ENCODE data around the gene PARD3. TPM values are rescaled to one million over a fixed set of nuclear protein-coding genes. Genes with fewer than 3 reads are reported as not detected.

Gene PARD3
- total and polyA plus RNA-seq, 2 donors (not counting 3 experiments of a cell fraction or from before 2014, with no cell fraction given): 7.3 to 24.1 TPM

GRCh38 chr10:34474555-34475273 lies 340.4 kb downstream of the PARD3 start:
- dilution Hi-C loops (cut with MboI; ENCODE audit: extremely low pct_ligation_motif_present, low sequenced_read_pairs): no loop called here
- Histone ChIP-seq H3K4me2 (ENCODE audit: insufficient read depth, low read length) (no peak overlapping the region), H3K9ac (replicated peaks; ENCODE audit: extremely low read depth, insufficient read depth, low read length) (no peak overlapping the region), H3K27ac (ENCODE audit: insufficient read depth, low read depth, low read length) (no peak overlapping the region), H2AFZ (ENCODE audit: low read depth, low read length) (no peak overlapping the region), H3K4me1 (ENCODE audit: control insufficient read depth, extremely low read depth, insufficient read depth, low read length) (no peaks in the 10 kb centered on the region), H3K9me3 (replicated peaks; ENCODE audit: control insufficient read depth, insufficient read depth, low read length) (no peaks in the 10 kb centered on the region), H3K36me3 (ENCODE audit: control insufficient read depth in 2 of 2, extremely low read depth in 1 of 2, insufficient read depth in 2 of 2, low read length in 2 of 2) (no peaks in the 10 kb centered on the region), H3K79me2 (ENCODE audit: control insufficient read depth, insufficient read depth, low read length) (no peaks in the 10 kb centered on the region), H3K27me3 (ENCODE audit: control insufficient read depth in 2 of 2, insufficient read depth in 2 of 2, low read length in 2 of 2) (no peaks in the 10 kb centered on the region), H4K20me1 (replicated peaks; ENCODE audit: control insufficient read depth, extremely low read depth, insufficient read depth, low read length) (no peaks in the 10 kb centered on the region), H3K4me3 (replicated peaks in 1 of 3; ENCODE audit: insufficient read depth in 1 of 3, low read depth in 1 of 3, low read length in 3 of 3) (no peak overlapping the region), H3K9me1 (replicated peaks; ENCODE audit: control insufficient read depth, extremely low read depth, insufficient read depth, low read length) (no peaks in the 10 kb centered on the region)
- FAIRE-seq (no peak), DNase-seq (ENCODE audit: low read depth, low spot score) (no peak)
- ChIA-PET CTCF (interaction anchor here (1.0 to 1.1 kb wide), 2 partner anchors 11 to 164 kb away, joined by 3 read pairs; no protein-coding TSS in a partner anchor), POLR2A (no interaction called here)
- BruUV-seq (replicated peaks): no TSS peak
- no peak for TF ChIP-seq MAX (IDR thresholded peaks at IDR 0.05; ENCODE audit: insufficient read depth, insufficient read length)
- intact Hi-C loops (cut with micrococcal nuclease): no loop called here

- Histone ChIP-seq H3K4me2 (ENCODE audit: insufficient read depth, low read length) (no peak overlapping the region), H3K27me3 (ENCODE audit: control insufficient read depth in 2 of 2, insufficient read depth in 2 of 2, low read length in 2 of 2) (no peaks in the 10 kb centered on the region), H3K36me3 (ENCODE audit: control insufficient read depth in 2 of 2, extremely low read depth in 1 of 2, insufficient read depth in 2 of 2, low read length in 2 of 2) (no peaks in the 10 kb centered on the region), H3K9me3 (replicated peaks; ENCODE audit: control insufficient read depth, insufficient read depth, low read length) (no peaks in the 10 kb centered on the region), H3K4me3 (replicated peaks in 1 of 3; ENCODE audit: insufficient read depth in 1 of 3, low read depth in 1 of 3, low read length in 3 of 3) (no peak overlapping the region), H3K79me2 (ENCODE audit: control insufficient read depth, insufficient read depth, low read length) (no peaks in the 10 kb centered on the region), H4K20me1 (replicated peaks; ENCODE audit: control insufficient read depth, extremely low read depth, insufficient read depth, low read length) (no peaks in the 10 kb centered on the region), H2AFZ (ENCODE audit: low read depth, low read length) (no peak overlapping the region), H3K27ac (ENCODE audit: insufficient read depth, low read depth, low read length) (no peak overlapping the region), H3K9me1 (replicated peaks; ENCODE audit: control insufficient read depth, extremely low read depth, insufficient read depth, low read length) (no peaks in the 10 kb centered on the region), H3K9ac (replicated peaks; ENCODE audit: extremely low read depth, insufficient read depth, low read length) (no peak overlapping the region), H3K4me1 (ENCODE audit: control insufficient read depth, extremely low read depth, insufficient read depth, low read length) (no peaks in the 10 kb centered on the region)
- ChIA-PET CTCF (no interaction called here), POLR2A (no interaction called here)
- no peak for TF ChIP-seq EZH2 (IDR thresholded peaks at IDR 0.05; ENCODE audit: borderline replicate concordance, low read depth, low read length, severe bottlenecking)
- no peak for TF ChIP-seq POLR2AphosphoS5 (IDR thresholded peaks at IDR 0.05; ENCODE audit: insufficient read depth, low read depth, low read length)
- TF ChIP-seq JUN (IDR thresholded peaks at IDR 0.05; ENCODE audit: borderline replicate concordance, insufficient read depth, insufficient read length, low read depth): no peak
- no peak for TF ChIP-seq POLR2A (IDR thresholded peaks at IDR 0.05; ENCODE audit: low read depth, low read length)
- TF ChIP-seq MAX (IDR thresholded peaks at IDR 0.05; ENCODE audit: insufficient read depth, insufficient read length): no peak
- TF ChIP-seq CTCF (IDR thresholded peaks at IDR 0.05; ENCODE audit: extremely low read depth in 1 of 2, insufficient read depth in 1 of 2, low read depth in 1 of 2, low read length in 2 of 2): no peak
- no peak for TF ChIP-seq GATA2 (IDR thresholded peaks at IDR 0.05; ENCODE audit: insufficient read depth, insufficient read length, low read depth, low read length)
- no peak for TF ChIP-seq FOS (IDR thresholded peaks at IDR 0.05; ENCODE audit: borderline replicate concordance, insufficient read depth, low read length)
- DNase-seq (ENCODE audit: low read depth, low spot score) (no peak), FAIRE-seq (no peak)
- intact Hi-C loops (cut with micrococcal nuclease): no loop called here
- no TSS peak for BruUV-seq (replicated peaks)
- dilution Hi-C loops (cut with MboI; ENCODE audit: extremely low pct_ligation_motif_present, low sequenced_read_pairs): no loop called here
Observed at GRCh38 chr10:34474009-34474376, 341.1 kb downstream of the PARD3 start.
